Mammary epithelial cell (primary cell): ENCODE results near the gene COL4A6.

ENCODE experiments used
- CTCF ChIP-seq, 2 donors: IDR thresholded peaks in 1 of 2; conservative IDR thresholded peaks in 1 of 2; 2 replicates each; pipeline ENCODE4 v1.5.1; 2011 to 2012; ENCODE audit warnings: inconsistent platforms in 2 of 2, low read length in 2 of 2, mild to moderate bottlenecking in 2 of 2, control low read depth in 1 of 2, low read depth in 1 of 2; ENCODE audit not compliant: insufficient read depth in 1 of 2; ENCODE audit errors: extremely low read depth in 1 of 2
- EZH2 ChIP-seq: IDR thresholded peaks from 2 replicates; pipeline ENCODE4 v1.6.1; 2012; ENCODE audit warnings: low read length, inconsistent platforms, borderline replicate concordance

- TF ChIP-seq CTCF (conservative IDR thresholded peaks at IDR 0.05 in 1 of 2, IDR thresholded peaks at IDR 0.05 in 1 of 2; ENCODE audit: extremely low read depth in 1 of 2, insufficient read depth in 1 of 2, low read depth in 1 of 2, low read length in 2 of 2) (no peak), EZH2 (no peak)
Measured at GRCh38 chrX:108219949-108220601, 218.1 kb downstream of the COL4A6 start.
